Osteoblast (primary cell): ENCODE measurements around the gene VILL. TPM values are rescaled to one million over a fixed set of nuclear protein-coding genes. Genes with fewer than 3 reads are reported as not detected.

Experiments used
- DNase-seq: peaks from one replicate; pipeline ENCODE4 v3.0.0; 2011; ENCODE audit warnings: low spot score, mixed read lengths; ENCODE audit not compliant: insufficient read length; ENCODE audit errors: missing footprints
- H2AFZ ChIP-seq: 2 replicates; pipeline ENCODE4 v1.6.0; 2011; ENCODE audit warnings: mild to moderate bottlenecking, low read length
- H3K27ac ChIP-seq: 2 replicates; pipeline ENCODE4 v1.5.1; 2011; ENCODE audit warnings: mild to moderate bottlenecking, low read depth, low read length, moderate library complexity
- H3K27me3 ChIP-seq: 2 replicates; pipeline ENCODE4 v1.6.0; 2012; ENCODE audit warnings: mild to moderate bottlenecking, control low read depth, inconsistent platforms, low read length, moderate library complexity; ENCODE audit not compliant: insufficient read depth
- H3K36me3 ChIP-seq: 2 replicates; pipeline ENCODE4 v1.5.1; 2011; ENCODE audit warnings: mild to moderate bottlenecking, low read length, control low read depth, moderate library complexity; ENCODE audit not compliant: insufficient read depth
- H3K4me1 ChIP-seq: 2 replicates; pipeline ENCODE4 v1.5.1; 2011; ENCODE audit warnings: mild to moderate bottlenecking, low read length, control low read depth, moderate library complexity; ENCODE audit not compliant: insufficient read depth
- H3K4me2 ChIP-seq: 2 replicates; pipeline ENCODE4 v1.6.0; 2011; ENCODE audit warnings: mild to moderate bottlenecking, low read length; ENCODE audit not compliant: insufficient read depth
- H3K4me3 ChIP-seq: fragments of 200-600 bp; sonication (generic); 3 replicates; pipeline ENCODE4 v1.5.1; 2012; ENCODE audit warnings: mild to moderate bottlenecking, low read length, inconsistent platforms; ENCODE audit not compliant: insufficient read depth
- H3K79me2 ChIP-seq: 2 replicates; pipeline ENCODE4 v1.6.0; 2012; ENCODE audit warnings: mild to moderate bottlenecking, low read length, control low read depth, inconsistent platforms; ENCODE audit not compliant: insufficient read depth
- H3K9me3 ChIP-seq: 2 replicates; pipeline ENCODE4 v1.5.1; 2011; ENCODE audit warnings: low read depth, low read length, control low read depth
- H4K20me1 ChIP-seq: 2 replicates; pipeline ENCODE4 v1.6.0; 2012; ENCODE audit warnings: mild to moderate bottlenecking, low read length, control low read depth; ENCODE audit not compliant: insufficient read depth
- total RNA-seq: library from RNA; depleted of rRNA; stranded (reverse); fragments of >200 nt; gene quantifications from 2 replicates; pipeline ENCODE4 v1.2.3, GENCODE V29; 2012
- TF ChIP-seq, protein P1 (sequence below): IDR thresholded peaks from 2 replicates; pipeline ENCODE4 v1.5.1; 2011; ENCODE audit warnings: mild to moderate bottlenecking, low read depth, low read length, moderate library complexity; ENCODE audit errors: extremely low read depth

Gene VILL
- total RNA-seq, 1 donor: 7.6 TPM

GRCh38 chr3:38003817-38004414, 13.3 kb downstream of the VILL start:
- TF ChIP-seq, protein P1, sequence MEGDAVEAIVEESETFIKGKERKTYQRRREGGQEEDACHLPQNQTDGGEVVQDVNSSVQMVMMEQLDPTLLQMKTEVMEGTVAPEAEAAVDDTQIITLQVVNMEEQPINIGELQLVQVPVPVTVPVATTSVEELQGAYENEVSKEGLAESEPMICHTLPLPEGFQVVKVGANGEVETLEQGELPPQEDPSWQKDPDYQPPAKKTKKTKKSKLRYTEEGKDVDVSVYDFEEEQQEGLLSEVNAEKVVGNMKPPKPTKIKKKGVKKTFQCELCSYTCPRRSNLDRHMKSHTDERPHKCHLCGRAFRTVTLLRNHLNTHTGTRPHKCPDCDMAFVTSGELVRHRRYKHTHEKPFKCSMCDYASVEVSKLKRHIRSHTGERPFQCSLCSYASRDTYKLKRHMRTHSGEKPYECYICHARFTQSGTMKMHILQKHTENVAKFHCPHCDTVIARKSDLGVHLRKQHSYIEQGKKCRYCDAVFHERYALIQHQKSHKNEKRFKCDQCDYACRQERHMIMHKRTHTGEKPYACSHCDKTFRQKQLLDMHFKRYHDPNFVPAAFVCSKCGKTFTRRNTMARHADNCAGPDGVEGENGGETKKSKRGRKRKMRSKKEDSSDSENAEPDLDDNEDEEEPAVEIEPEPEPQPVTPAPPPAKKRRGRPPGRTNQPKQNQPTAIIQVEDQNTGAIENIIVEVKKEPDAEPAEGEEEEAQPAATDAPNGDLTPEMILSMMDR: no peak

DNA sequence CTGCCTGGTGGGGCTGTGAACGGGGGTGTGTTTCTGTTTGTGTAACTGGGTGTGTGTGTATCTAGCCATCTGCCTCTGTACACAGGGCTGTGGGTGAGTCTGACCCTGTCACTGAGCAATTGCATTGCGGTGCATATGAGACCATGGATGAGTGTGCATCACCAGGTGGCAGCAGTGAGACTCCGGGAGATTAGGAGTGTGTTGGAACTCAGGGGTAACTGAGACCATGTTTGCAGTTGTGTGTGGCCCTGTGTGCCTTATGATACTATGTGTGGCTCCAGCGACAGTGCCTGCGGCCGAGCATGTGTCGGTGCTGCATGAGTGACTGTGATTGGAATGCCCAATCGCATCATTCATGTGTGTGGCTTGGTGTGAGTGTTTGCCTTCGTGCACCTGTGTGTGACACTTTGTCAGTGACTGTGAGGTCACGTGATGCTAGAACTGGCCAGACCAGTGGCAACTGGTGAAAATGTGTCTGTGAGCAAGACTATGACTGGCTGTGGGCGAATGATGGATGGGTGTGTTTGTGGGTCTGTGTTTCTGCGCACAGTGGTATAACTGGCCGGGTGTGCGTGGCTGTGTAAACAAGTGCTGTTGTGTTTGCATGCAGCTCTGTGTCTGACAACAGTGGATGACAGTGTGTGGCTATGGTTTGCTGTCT, 14.0 kb downstream of the VILL start:
- H4K20me1 ChIP-seq: peaks cover 6% of the 10 kb centered on the region
- TF ChIP-seq, protein P1: peak; percentile 80
- peak; percentile 97 for DNase-seq

More at GRCh38 chr3:38003817-38004414, 13.3 kb downstream of the VILL start:
- no peak for DNase-seq
- Histone ChIP-seq H4K20me1 (peaks cover 6% of the 10 kb centered on the region), H3K4me2 (no peak overlapping the region), H3K27ac (no peak overlapping the region), H3K4me3 (no peak overlapping the region), H3K27me3 (no peaks in the 10 kb centered on the region), H3K9me3 (no peaks in the 10 kb centered on the region), H3K4me1 (no peaks in the 10 kb centered on the region), H3K79me2 (no peaks in the 10 kb centered on the region), H3K36me3 (peaks cover 13% of the 10 kb centered on the region), H2AFZ (no peak overlapping the region)

GRCh38 chr3:38005076-38006020, 14.8 kb downstream of the VILL start:
- Histone ChIP-seq H3K27me3 (no peaks in the 10 kb centered on the region), H3K36me3 (peaks cover 13% of the 10 kb centered on the region), H4K20me1 (peaks cover 6% of the 10 kb centered on the region), H3K9me3 (no peaks in the 10 kb centered on the region), H3K4me2 (no peak overlapping the region), H3K4me1 (no peaks in the 10 kb centered on the region), H2AFZ (no peak overlapping the region), H3K79me2 (no peaks in the 10 kb centered on the region), H3K4me3 (no peak overlapping the region), H3K27ac (no peak overlapping the region)
- DNase-seq: peak; percentile 58
- TF ChIP-seq, protein P1: no peak

More for the DNA sequence above, 14.0 kb downstream of the VILL start:
- no peaks in the 10 kb centered on the region for H3K4me1 ChIP-seq
- no peaks in the 10 kb centered on the region for H3K27me3 ChIP-seq
- H3K4me2 ChIP-seq: no peak overlapping the region
- peaks cover 13% of the 10 kb centered on the region for H3K36me3 ChIP-seq
- no peak overlapping the region for H2AFZ ChIP-seq
- no peaks in the 10 kb centered on the region for H3K9me3 ChIP-seq
- no peak overlapping the region for H3K4me3 ChIP-seq
- H3K27ac ChIP-seq: no peak overlapping the region
- no peaks in the 10 kb centered on the region for H3K79me2 ChIP-seq

DNA sequence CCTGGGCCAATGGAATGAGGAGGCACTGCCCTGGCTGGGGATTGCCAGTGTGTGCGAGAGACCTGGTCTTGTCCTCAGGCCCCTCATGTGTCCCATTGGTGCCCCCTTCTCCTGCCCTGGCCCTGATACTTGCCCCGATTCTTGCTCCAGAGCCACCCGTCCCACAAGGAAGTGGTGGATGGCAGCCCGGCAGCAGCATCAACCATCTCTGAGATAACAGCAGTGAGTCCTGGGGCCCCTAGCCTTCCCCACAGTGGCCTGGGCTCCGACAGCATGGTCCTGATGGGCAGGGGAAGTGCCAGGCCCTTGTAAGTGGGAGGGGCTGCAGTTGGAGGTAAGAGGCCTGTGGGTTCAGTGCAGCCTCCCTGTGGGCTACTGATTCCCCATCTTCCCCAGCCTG, 15.4 kb downstream of the VILL start:
- no peak overlapping the region for H2AFZ ChIP-seq
- peaks cover 13% of the 10 kb centered on the region for H3K36me3 ChIP-seq
- TF ChIP-seq, protein P1: no peak
- no peak overlapping the region for H3K4me3 ChIP-seq
- H3K4me1 ChIP-seq: no peaks in the 10 kb centered on the region
- no peaks in the 10 kb centered on the region for H3K27me3 ChIP-seq
- H4K20me1 ChIP-seq: peaks cover 6% of the 10 kb centered on the region
- no peaks in the 10 kb centered on the region for H3K79me2 ChIP-seq
- H3K9me3 ChIP-seq: no peaks in the 10 kb centered on the region
- H3K27ac ChIP-seq: no peak overlapping the region
- peak; percentile 47 for DNase-seq
- no peak overlapping the region for H3K4me2 ChIP-seq
